GM12878 (cell line): ENCODE results near the gene VANGL2. TPM values are rescaled to one million over a fixed set of nuclear protein-coding genes. Genes with fewer than 3 reads are reported as not detected.

Experiments used
- ATAC-seq: fragments of 200-7000 bp; cut with Tn5 transposase; 3 replicates; pipeline ENCODE4 v1.9.1; 2020; ENCODE audit warnings: mild to moderate bottlenecking, moderate library complexity
- BruUV-seq: library from RNA; stranded (reverse); fragments of 400-500 nt; replicated peaks from 2 replicates; lab custom pipeline; 2021; lab: Mats Ljungman, UMichigan
- CTCF ChIA-PET: fragments of 300-600 bp; sonication (Branson Sonifier 250); formaldehyde crosslinking; extraction: SDS; loops from one replicate; lab custom pipeline; 2021; ENCODE audit warnings: inconsistent platforms; lab: Yijun Ruan, JAX
- POLR2A ChIA-PET: fragments of 350-600 bp; formaldehyde crosslinking; extraction: SDS; loops from one replicate; lab custom pipeline; 2021; ENCODE audit warnings: inconsistent platforms; lab: Charles Lee
- RAD21 ChIA-PET: fragments of 300-600 bp; sonication (Branson Sonifier 250); formaldehyde crosslinking; loops from one replicate; lab custom pipeline; 2023; ENCODE audit warnings: antibody characterized with exemption; ENCODE audit not compliant: unreplicated experiment; lab: Charles Lee
- SMC1A ChIA-PET: fragments of 300-600 bp; sonication (Branson Sonifier 250); formaldehyde crosslinking; loops from one replicate; lab custom pipeline; 2023; ENCODE audit not compliant: unreplicated experiment, uncharacterized antibody; lab: Charles Lee
- DNase-seq: peaks from one replicate; pipeline ENCODE4 v3.0.0-alpha.2; 2011; ENCODE audit warnings: low read depth, low spot score
- FAIRE-seq: peaks from 3 replicates; lab custom pipeline; 2011; peaks lifted over from hg19 to GRCh38; lab: Jason Lieb, UNC
- H2AFZ ChIP-seq: 2 replicates; pipeline ENCODE4 v1.6.0; 2011; ENCODE audit warnings: low read depth, low read length, control low read depth; ENCODE audit not compliant: control insufficient read depth
- H3K27ac ChIP-seq: 2 replicates; pipeline ENCODE4 v1.5.1; 2011; ENCODE audit warnings: control low read depth; ENCODE audit not compliant: control insufficient read depth, insufficient read depth
- H3K27me3 ChIP-seq, 2 experiments: replicated peaks in 1 of 2; 2 replicates each; pipeline versions ENCODE4 v1.6.0 to v1.6.1; 2011; ENCODE audit warnings: low read length in 1 of 2; ENCODE audit not compliant: control insufficient read depth in 2 of 2, insufficient read depth in 2 of 2
- H3K36me3 ChIP-seq, 2 experiments: 2 replicates each; pipeline ENCODE4 v1.5.1; 2011; ENCODE audit warnings: low read length in 1 of 2; ENCODE audit not compliant: control insufficient read depth in 2 of 2, insufficient read depth in 2 of 2
- H3K4me1 ChIP-seq: 2 replicates; pipeline ENCODE4 v1.6.1; 2011; ENCODE audit warnings: mild to moderate bottlenecking, low read length, moderate library complexity, mixed read lengths; ENCODE audit not compliant: control insufficient read depth, insufficient read depth
- H3K4me2 ChIP-seq: 2 replicates; pipeline ENCODE4 v1.6.0; 2011; ENCODE audit warnings: control low read depth; ENCODE audit not compliant: control insufficient read depth, insufficient read depth
- H3K4me3 ChIP-seq: fragments of 200-600 bp; sonication (generic); 2 replicates; pipeline ENCODE4 v1.5.1; 2016
- H3K79me2 ChIP-seq: 2 replicates; pipeline ENCODE4 v1.6.0; 2011; ENCODE audit warnings: low read length; ENCODE audit not compliant: control insufficient read depth, insufficient read depth
- H3K9ac ChIP-seq: 2 replicates; pipeline ENCODE4 v1.8.0; 2011; ENCODE audit warnings: low read length, control low read depth, mixed read lengths; ENCODE audit not compliant: control insufficient read depth, insufficient read depth
- H3K9me3 ChIP-seq: replicated peaks from 3 replicates; pipeline ENCODE4 v1.5.1; 2011; ENCODE audit warnings: mild to moderate bottlenecking, low read length; ENCODE audit not compliant: control insufficient read depth, insufficient read depth
- H4K20me1 ChIP-seq: 2 replicates; pipeline ENCODE4 v1.6.0; 2011; ENCODE audit not compliant: control insufficient read depth, insufficient read depth
- BCL11A ChIP-seq: IDR thresholded peaks from 2 replicates; pipeline ENCODE4 v1.6.1; 2011; ENCODE audit warnings: low read depth, low read length
- DPF2 ChIP-seq: fragments of 450-650 bp; IDR thresholded peaks from 2 replicates; pipeline ENCODE4 v1.6.1; 2017; ENCODE audit warnings: mild to moderate bottlenecking
- ETV6 ChIP-seq, 2 experiments: fragments of 450-650 bp in 1 of 2; IDR thresholded peaks in 1 of 2; conservative IDR thresholded peaks in 1 of 2; 2 replicates each; pipeline ENCODE4 v1.6.1; 2014; ENCODE audit warnings: antibody characterized with exemption in 1 of 2, borderline replicate concordance in 1 of 2, low read depth in 1 of 2, mild to moderate bottlenecking in 1 of 2, moderate library complexity in 1 of 2
- NFXL1 ChIP-seq: fragments of 450-650 bp; IDR thresholded peaks from 2 replicates; pipeline ENCODE4 v1.6.1; 2017; ENCODE audit warnings: antibody characterized with exemption, mild to moderate bottlenecking, borderline replicate concordance
- NFYA ChIP-seq: IDR thresholded peaks from 2 replicates; pipeline ENCODE4 v1.6.1; 2011; ENCODE audit warnings: low read depth, mild to moderate bottlenecking, low read length, improper control_type of control experiment, borderline replicate concordance
- NKRF ChIP-seq: fragments of 450-650 bp; conservative IDR thresholded peaks from 2 replicates; pipeline ENCODE4 v1.6.1; 2017; ENCODE audit warnings: mild to moderate bottlenecking, moderate library complexity
- REST ChIP-seq: IDR thresholded peaks from 2 replicates; pipeline ENCODE4 v1.6.1; 2012; ENCODE audit warnings: mild to moderate bottlenecking, low read depth, low read length
- SP1 ChIP-seq: IDR thresholded peaks from one replicate; pipeline ENCODE4 v1.6.1; 2011; ENCODE audit warnings: low read depth, low read length
- SUZ12 ChIP-seq: fragments of 200-600 bp; sonication (generic); IDR thresholded peaks from one replicate; pipeline ENCODE4 v1.6.1; 2018; ENCODE audit warnings: antibody characterized with exemption, mild to moderate bottlenecking; ENCODE audit not compliant: unreplicated experiment
- TCF12 ChIP-seq: IDR thresholded peaks from 2 replicates; pipeline ENCODE4 v1.6.1; 2011; ENCODE audit warnings: low read depth, mild to moderate bottlenecking, low read length
- YBX1 ChIP-seq: fragments of 450-650 bp; IDR thresholded peaks from 2 replicates; pipeline ENCODE4 v1.6.1; 2016; ENCODE audit warnings: antibody characterized with exemption
- WGBS: methylation state at CpG from one replicate; pipeline ENCODE4 v1.1.6; 2016; ENCODE audit warnings: low lambda C conversion rate; ENCODE audit not compliant: insufficient replicate concordance, insufficient coverage; ENCODE audit errors: missing lambda C conversion rate; 5-methylcytosine and 5-hydroxymethylcytosine counted together
- in situ Hi-C: fragments of 300-500 bp; cut with MboI; formaldehyde crosslinking; loops from 9 replicates; pipeline ENCODE4 v1.14.3; 2018; ENCODE audit warnings: mixed read lengths
- intact Hi-C: fragments of 100-400 bp; cut with micrococcal nuclease; formaldehyde crosslinking; loops from one replicate; pipeline ENCODE4 v1.14.2; 2022; ENCODE audit not compliant: unreplicated experiment
- polyA plus RNA-seq, 11 experiments: library from polyadenylated mRNA; depleted of rRNA in 4 of 11; unstranded in 6 of 11; stranded (reverse) in 5 of 11; fragments of >200 nt; fragmentation: Nextera tagmentation in 4 of 11; fragmentation: Illumina TruSeq in 1 of 11; extraction: Ambion mirVana in 4 of 11; extraction: Trizol in 1 of 11; gene quantifications; 1 replicate in 1 of 11; 2 replicates in 10 of 11; pipeline versions ENCODE4 v1.2.1 to v1.2.3, GENCODE V29; 2011 to 2016; ENCODE audit warnings: inconsistent platforms in 2 of 11, missing spikeins in 2 of 11, low read depth in 1 of 11
- total RNA-seq, 4 experiments: library from RNA; depleted of rRNA in 3 of 4; stranded (reverse); fragments of >200 nt in 3 of 4; fragmentation: Illumina TruSeq in 1 of 4; extraction: Trizol in 1 of 4; gene quantifications; 2 replicates each; pipeline versions ENCODE4 v1.2.1 to v1.2.3, GENCODE V29; 2013 to 2021

Gene VANGL2
- total and polyA plus RNA-seq, 10 of the 15 experiments (the other 5 are each of a cell fraction or from before 2014, with no cell fraction given): 0.10 to 5.0 (median 0.27) TPM

- Histone ChIP-seq H4K20me1 (no peaks in the 10 kb centered on the region), H2AFZ (peak overlapping the region; percentile 66), H3K4me3 (no peak overlapping the region), H3K9me3 (peaks cover 14% of the 10 kb centered on the region; the same call in 2 of the 3 replicates), H3K79me2 (no peaks in the 10 kb centered on the region), H3K4me2 (peak overlapping the region; percentile 91), H3K4me1 (peaks cover 36% of the 10 kb centered on the region), H3K27ac (peak overlapping the region; percentile 86), H3K9ac (0 out of 2 replicates have a peak overlapping the region, but pooled peaks have one; percentile 8), H3K36me3 (no peaks in the 10 kb centered on the region), H3K27me3 (no peaks in the 10 kb centered on the region)
- CTCF ChIA-PET: interaction anchor here (0.6 to 1.8 kb wide), 4 partner anchors 16 to 164 kb away, joined by 3 to 5 read pairs (median 3); no protein-coding TSS in a partner anchor
- RAD21 ChIA-PET: interaction anchor here (0.6 to 2.4 kb wide), 3 partner anchors 14 to 101 kb away, joined by 3 to 9 read pairs (median 3); no protein-coding TSS in a partner anchor
- no peak for TF ChIP-seq DPF2
- no peak for TF ChIP-seq BCL11A
- no peak for TF ChIP-seq TCF12
- no peak for TF ChIP-seq SP1
- TF ChIP-seq NFYA: no peak
- TF ChIP-seq REST: no peak
- TF ChIP-seq NKRF: no peak
- no peak for TF ChIP-seq ETV6 (conservative IDR thresholded peaks at IDR 0.05 in 1 of 2, IDR thresholded peaks at IDR 0.05 in 1 of 2; ENCODE audit: borderline replicate concordance in 1 of 2, low read depth in 1 of 2)
- TF ChIP-seq YBX1: no peak
- no peak for TF ChIP-seq SUZ12
- no peak for TF ChIP-seq NFXL1
- in situ Hi-C loops (no loop called here), intact Hi-C loops (no loop called here)
- POLR2A ChIA-PET: interaction anchor here (1.0 to 1.5 kb wide), 2 partner anchors 15 to 30 kb away, joined by 4 to 5 read pairs; no protein-coding TSS in a partner anchor
- BruUV-seq: no TSS peak
- DNase-seq (no peak), ATAC-seq (no peak), FAIRE-seq (no peak)
- WGBS: 2% methylated on average over 2 of the region's 2 CpGs
- SMC1A ChIA-PET: interaction anchor here (0.8 to 1.6 kb wide), 5 partner anchors 9 to 180 kb away, joined by 3 to 7 read pairs (median 4); no protein-coding TSS in a partner anchor
These were observed 36.6 kb downstream of the VANGL2 start for GRCh38 chr1:160436966-160437365.
